K562 (cell line): ENCODE data around the gene RPS6KL1. TPM values are rescaled to one million over a fixed set of nuclear protein-coding genes. Genes with fewer than 3 reads are reported as not detected.

Experiments used
- BRD9 ChIP-seq: fragments of 450-650 bp; IDR thresholded peaks from 2 replicates; pipeline ENCODE4 v1.6.1; 2018; ENCODE audit warnings: low read depth; ENCODE audit not compliant: partially characterized antibody
- CHD2 ChIP-seq: IDR thresholded peaks from 2 replicates; pipeline ENCODE4 v1.6.1; 2011; ENCODE audit warnings: low read depth, low read length
- E2F8 ChIP-seq: fragments of 450-650 bp; IDR thresholded peaks from 2 replicates; pipeline ENCODE4 v1.7.1; 2018; ENCODE audit warnings: mild to moderate bottlenecking, low read depth; ENCODE audit not compliant: partially characterized antibody
- MCM7 ChIP-seq, 2 experiments: fragments of 450-650 bp; IDR thresholded peaks; 2 replicates each; pipeline ENCODE4 v1.6.1; 2016 to 2018
- MGA ChIP-seq: fragments of 450-650 bp; IDR thresholded peaks from 2 replicates; pipeline ENCODE4 v1.6.1; 2016; ENCODE audit warnings: mild to moderate bottlenecking, moderate library complexity
- MTA3 ChIP-seq: fragments of 450-650 bp; formaldehyde crosslinking; IDR thresholded peaks from 2 replicates; pipeline ENCODE4 v1.6.1; 2017; ENCODE audit warnings: mild to moderate bottlenecking, borderline replicate concordance
- TAF9B ChIP-seq: fragments of 450-650 bp; IDR thresholded peaks from 2 replicates; pipeline ENCODE4 v1.6.1; 2018; ENCODE audit warnings: mild to moderate bottlenecking; ENCODE audit not compliant: partially characterized antibody
- USF1 ChIP-seq: sonication (generic); formaldehyde crosslinking; IDR thresholded peaks from 2 replicates; pipeline ENCODE4 v1.9.0; 2022; ENCODE audit warnings: mild to moderate bottlenecking, missing genetic modification reagents
- VEZF1 ChIP-seq: fragments of 200-800 bp; sonication (Bioruptor generic); IDR thresholded peaks from 2 replicates; pipeline ENCODE4 v1.6.1; 2017; ENCODE audit warnings: missing genetic modification characterization, missing compliant biosample characterization
- ZNF263 ChIP-seq: sonication (generic); formaldehyde crosslinking; IDR thresholded peaks from 2 replicates; pipeline ENCODE4 v1.8.0; 2022; ENCODE audit warnings: mild to moderate bottlenecking, missing genetic modification reagents, borderline replicate concordance
- ZNF766 ChIP-seq: fragments of 200-800 bp; sonication (Bioruptor generic); conservative IDR thresholded peaks from 2 replicates; pipeline ENCODE4 v1.6.1; 2016; ENCODE audit warnings: missing genetic modification characterization, missing compliant biosample characterization
- polyA plus RNA-seq, 8 experiments: library from polyadenylated mRNA; depleted of rRNA in 4 of 8; stranded (reverse) in 5 of 8; unstranded in 3 of 8; fragments of >200 nt; fragmentation: Nextera tagmentation in 2 of 8; fragmentation: Illumina TruSeq in 1 of 8; extraction: Ambion mirVana in 2 of 8; extraction: Trizol in 1 of 8; gene quantifications; 2 replicates each; pipeline versions ENCODE4 v1.2.1 to v1.2.3, GENCODE V29; 2011 to 2014; ENCODE audit warnings: inconsistent platforms in 1 of 8, missing spikeins in 1 of 8
- total RNA-seq, 7 experiments: library from RNA; depleted of rRNA in 6 of 7; stranded (reverse); fragments of >200 nt in 6 of 7; fragmentation: Illumina TruSeq in 2 of 7; extraction: Trizol in 2 of 7; gene quantifications; 2 replicates each; pipeline versions ENCODE4 v1.2.1 to v1.2.3, GENCODE V29; 2011 to 2021; ENCODE audit warnings: low replicate concordance in 1 of 7

The RPS6KL1 gene
- total and polyA plus RNA-seq, 9 of the 15 experiments (the other 6 are each of a cell fraction or from before 2014, with no cell fraction given) = 0.91 to 15.5 (median 8.1) TPM

GRCh38 chr14:74905595-74906142, 17.4 kb downstream of the RPS6KL1 start (continued):
- TF ChIP-seq E2F8 (no peak), ZNF766 (CRISPR knock-in tag) (no peak), VEZF1 (CRISPR knock-in tag) (no peak), CHD2 (no peak), TAF9B (no peak), BRD9 (no peak), MTA3 (no peak), ZNF263 (CRISPR knock-in tag) (no peak), MCM7 (IDR thresholded peaks at IDR 0.05) (no peak), MGA (peak; percentile 38), USF1 (CRISPR knock-in tag) (peak; percentile 70)
